Metanephros (tissue), 1 donor: ENCODE measurements around the gene CDC6. TPM values are rescaled to one million over a fixed set of nuclear protein-coding genes. Genes with fewer than 3 reads are reported as not detected.

Experiments used
- total RNA-seq: library from RNA; depleted of rRNA; stranded (reverse); fragments of >200 nt; gene quantifications from one replicate; pipeline ENCODE4 v1.2.3, GENCODE V29; 2014

CDC6 gene, protein sequence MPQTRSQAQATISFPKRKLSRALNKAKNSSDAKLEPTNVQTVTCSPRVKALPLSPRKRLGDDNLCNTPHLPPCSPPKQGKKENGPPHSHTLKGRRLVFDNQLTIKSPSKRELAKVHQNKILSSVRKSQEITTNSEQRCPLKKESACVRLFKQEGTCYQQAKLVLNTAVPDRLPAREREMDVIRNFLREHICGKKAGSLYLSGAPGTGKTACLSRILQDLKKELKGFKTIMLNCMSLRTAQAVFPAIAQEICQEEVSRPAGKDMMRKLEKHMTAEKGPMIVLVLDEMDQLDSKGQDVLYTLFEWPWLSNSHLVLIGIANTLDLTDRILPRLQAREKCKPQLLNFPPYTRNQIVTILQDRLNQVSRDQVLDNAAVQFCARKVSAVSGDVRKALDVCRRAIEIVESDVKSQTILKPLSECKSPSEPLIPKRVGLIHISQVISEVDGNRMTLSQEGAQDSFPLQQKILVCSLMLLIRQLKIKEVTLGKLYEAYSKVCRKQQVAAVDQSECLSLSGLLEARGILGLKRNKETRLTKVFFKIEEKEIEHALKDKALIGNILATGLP
- 6.0 TPM for total RNA-seq

GRCh38 chr17:40287494-40288369, at the start of gene CDC6:
Gene CDC6 (plus strand): TSS chr17:40287879. CDS start chr17:40289421, 1,542 bp downstream.

GRCh38 chr17:40309031-40309948, 21.6 kb downstream of the CDC6 start, which contains the start of gene RARA:
Gene RARA (plus strand): TSS chr17:40309180. CDS start chr17:40331219, 22,039 bp downstream.

Other genes starting within 250 kb of the CDC6 start
- gene MED24, start 233.5 kb upstream of the CDC6 start, total RNA-seq, result 108 TPM
- gene THRA, start 224.9 kb upstream of the CDC6 start, total RNA-seq, result 51.0 TPM
- gene NR1D1, start 187.3 kb upstream of the CDC6 start, total RNA-seq, result 5.3 TPM
- gene MSL1, start 165.9 kb upstream of the CDC6 start, total RNA-seq, result 70.0 TPM
- gene CASC3, start 147.3 kb upstream of the CDC6 start, total RNA-seq, result 50.6 TPM
- gene RAPGEFL1, start 110.4 kb upstream of the CDC6 start, total RNA-seq, result 5.7 TPM
- gene WIPF2, start 68.6 kb upstream of the CDC6 start, total RNA-seq, result 10.5 TPM
- gene RARA, start 21.3 kb downstream of the CDC6 start, total RNA-seq, result 40.4 TPM
- gene GJD3, start 76.9 kb downstream of the CDC6 start, total RNA-seq, result 0.88 TPM
- 46.1 TPM for gene TOP2A, start 130.0 kb downstream of the CDC6 start, total RNA-seq
- 198 TPM for gene IGFBP4, start 155.6 kb downstream of the CDC6 start, total RNA-seq
- 0.35 TPM for gene TNS4, start 213.7 kb downstream of the CDC6 start, total RNA-seq